Left colon (tissue), 2 donors: ENCODE measurements around the gene TRMT10B. TPM values are rescaled to one million over a fixed set of nuclear protein-coding genes. Genes with fewer than 3 reads are reported as not detected.
A peak's percentile ranks its signal among the peaks of the same experiment; 100 is the strongest.
"Not testable (repeated sequence)": the region's sequence is repeated elsewhere in the genome, so short reads cannot be mapped to it uniquely, and the experiment has no call there.

Experiments
- ATAC-seq: fragments of 200-7000 bp; cut with Tn5 transposase; one replicate; pipeline ENCODE4 v1.9.1; 2020; ENCODE audit warnings: mild to moderate bottlenecking, moderate library complexity
- DNase-seq, 2 donors: peaks; one replicate each; pipeline ENCODE4 v3.0.0-alpha.2; 2020
- intact Hi-C, 2 donors: fragments of 100-400 bp; cut with DNase I in 1 of 2; cut with micrococcal nuclease in 1 of 2; formaldehyde crosslinking; loops; one replicate each; pipeline versions ENCODE4 v1.11.2 to v1.14.0; 2022; cut with DNase I, micrococcal nuclease
- total RNA-seq, 2 donors: library from RNA; stranded (reverse); fragmentation: NEBNext Ultra II Directional; extraction: Animal tissue kit (Norgen Biotek cat#: 25700); gene quantifications; one replicate each; pipeline ENCODE4 v1.2.1, GENCODE V29; 2021
- donor health status: DM: no; HTN: no; CAD: no.
- donor health status: DM: yes; HTN: yes; CAD: no.

The TRMT10B gene
- total RNA-seq, 2 donors from 2014 or later = 6.6 to 7.2 TPM

- intact Hi-C loops = no loop called here
- DNase-seq (peak; percentile 91 to 92), ATAC-seq (peak; percentile 96)
Measured at GRCh38 chr9:37784616-37785483, 31.2 kb downstream of the TRMT10B start, which contains the start of gene EXOSC3. EXOSC3 (minus strand) TSS chr9:37785064; CDS start chr9:37785044, 20 bp downstream.

GRCh38 chr9:37787059-37787458 is 33.5 kb downstream of the TRMT10B start:
- intact Hi-C loops = no loop called here
- no peak for ATAC-seq
- peak in 1 of 2 donors; percentile 13 for DNase-seq

- ATAC-seq (no peak), DNase-seq (no peak)
- intact Hi-C loops = no loop called here
Measured at GRCh38 chr9:37788332-37788731, 34.7 kb downstream of the TRMT10B start.

DNA sequence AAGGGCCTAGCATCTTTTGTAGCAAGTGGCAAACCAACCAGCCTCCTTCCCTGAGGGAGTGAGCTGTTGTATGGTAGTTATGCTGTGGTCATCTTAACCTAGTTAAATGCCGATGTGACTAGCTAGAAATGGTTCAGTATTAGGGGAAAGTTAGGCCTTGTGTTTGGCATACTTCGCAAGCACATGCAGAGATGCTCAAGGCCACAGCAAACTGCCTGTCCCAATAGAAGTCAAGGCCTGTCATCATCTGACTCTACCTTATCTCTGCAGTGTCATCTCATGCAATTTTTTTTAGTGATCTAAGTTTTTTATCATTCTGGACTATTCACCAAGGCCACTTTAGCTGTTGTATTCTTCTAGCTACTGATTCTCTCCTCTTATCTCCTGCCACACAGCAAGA is 36.5 kb downstream of the TRMT10B start:
- intact Hi-C loops = no loop called here
- ATAC-seq = no peak
- DNase-seq = no peak

DNA sequence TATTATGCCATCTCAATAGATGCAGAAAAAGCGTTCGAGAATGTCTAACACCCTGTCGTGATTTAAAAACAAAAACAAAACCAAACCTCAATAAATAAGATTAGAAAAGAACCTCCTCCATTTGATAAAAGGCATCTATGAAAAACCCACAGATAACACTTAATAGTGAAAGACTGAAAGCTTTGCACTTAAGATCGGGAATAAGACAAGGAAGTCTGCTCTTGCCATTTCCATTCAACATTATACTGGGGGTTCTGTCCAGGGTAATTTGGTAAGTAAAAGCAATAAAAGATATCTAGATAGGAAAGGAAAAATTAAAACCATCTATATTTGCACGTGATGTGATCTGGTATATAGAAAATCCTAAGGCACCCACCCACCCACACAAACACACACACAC is 38.5 kb downstream of the TRMT10B start:
- no peak for DNase-seq
- intact Hi-C loops = no loop called here
- no peak for ATAC-seq

DNA sequence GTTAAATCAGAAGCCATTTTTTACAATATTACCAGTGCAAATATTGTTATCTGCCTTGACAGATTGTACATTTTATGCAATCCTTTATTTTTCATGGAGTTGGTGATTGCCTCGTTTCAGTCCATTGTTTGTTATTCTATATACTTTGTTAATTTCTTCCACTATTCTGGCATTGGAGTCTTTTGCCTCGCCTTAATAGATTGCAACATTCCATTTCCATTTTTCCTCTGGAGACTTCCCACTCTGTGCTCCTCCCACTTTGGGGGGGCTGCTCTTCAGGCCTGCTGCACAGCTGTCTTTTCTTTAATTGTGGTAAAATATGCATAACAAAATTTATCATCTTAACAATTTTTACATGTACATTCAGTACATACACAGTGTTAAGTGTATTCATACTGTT is 42.6 kb downstream of the TRMT10B start:
- no peak for DNase-seq
- no peak for ATAC-seq
- intact Hi-C loops = no loop called here

DNA sequence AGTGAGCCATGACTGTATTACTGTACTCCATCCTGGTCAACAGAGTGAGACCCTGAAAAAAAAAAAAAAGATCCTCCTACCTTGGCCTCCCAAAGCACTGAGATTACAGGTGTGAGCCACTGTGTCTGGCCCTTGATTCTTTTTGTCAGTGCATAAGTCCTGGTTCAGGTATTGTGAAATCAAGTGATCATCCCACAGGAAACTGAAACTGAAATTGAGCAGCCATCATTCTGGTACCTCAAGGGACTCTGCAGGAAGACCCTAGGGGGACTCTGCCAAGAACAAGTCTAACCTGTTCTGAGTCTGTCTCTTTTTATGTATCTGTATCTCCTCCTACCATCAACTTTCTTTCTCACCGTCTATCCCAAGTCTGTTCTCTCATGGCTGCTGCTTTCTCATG is 45.1 kb downstream of the TRMT10B start:
- intact Hi-C loops = no loop called here
- DNase-seq (no peak), ATAC-seq (no peak)

DNA sequence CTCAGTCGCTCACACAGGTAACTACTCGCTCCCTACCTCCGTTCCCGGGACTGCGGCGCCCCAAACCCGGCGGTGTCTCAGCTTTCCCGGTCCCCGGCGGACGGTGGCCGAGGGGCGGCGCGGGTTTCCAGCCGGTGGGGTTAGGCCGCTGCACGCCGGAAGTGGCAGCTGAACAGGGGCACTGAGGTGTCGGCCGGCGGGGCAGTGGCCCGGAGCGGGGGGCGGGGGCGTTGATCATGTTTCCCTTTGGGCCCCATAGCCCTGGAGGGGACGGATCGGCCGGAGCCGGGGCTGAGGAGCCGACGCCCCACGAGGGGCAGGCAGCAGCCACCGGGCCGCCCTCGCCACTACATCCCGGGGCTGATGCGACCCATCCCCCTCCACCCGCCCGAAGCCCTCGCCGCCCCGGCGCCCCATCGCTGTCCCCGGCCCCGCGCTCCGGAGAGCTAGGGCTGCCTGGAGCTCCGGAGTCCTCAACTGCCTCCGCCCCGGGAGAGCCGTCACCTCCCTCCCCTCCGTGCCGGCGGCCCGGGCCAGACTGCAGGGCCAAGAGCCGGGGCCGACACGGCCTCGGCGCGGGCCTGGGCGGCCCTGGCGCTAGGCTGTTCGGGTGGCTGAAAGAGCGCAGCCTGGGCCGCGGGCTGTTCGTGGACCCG is 47.2 kb downstream of the TRMT10B start, which contains the start of gene DCAF10:
Gene DCAF10 (plus strand): TSS at position 167 of the 656 bp plus-strand sequence. CDS start 70 bp downstream, at position 237.
- intact Hi-C loops = no loop called here
- peak; percentile 89 for ATAC-seq
- DNase-seq = peak; percentile 83 to 88

DNA sequence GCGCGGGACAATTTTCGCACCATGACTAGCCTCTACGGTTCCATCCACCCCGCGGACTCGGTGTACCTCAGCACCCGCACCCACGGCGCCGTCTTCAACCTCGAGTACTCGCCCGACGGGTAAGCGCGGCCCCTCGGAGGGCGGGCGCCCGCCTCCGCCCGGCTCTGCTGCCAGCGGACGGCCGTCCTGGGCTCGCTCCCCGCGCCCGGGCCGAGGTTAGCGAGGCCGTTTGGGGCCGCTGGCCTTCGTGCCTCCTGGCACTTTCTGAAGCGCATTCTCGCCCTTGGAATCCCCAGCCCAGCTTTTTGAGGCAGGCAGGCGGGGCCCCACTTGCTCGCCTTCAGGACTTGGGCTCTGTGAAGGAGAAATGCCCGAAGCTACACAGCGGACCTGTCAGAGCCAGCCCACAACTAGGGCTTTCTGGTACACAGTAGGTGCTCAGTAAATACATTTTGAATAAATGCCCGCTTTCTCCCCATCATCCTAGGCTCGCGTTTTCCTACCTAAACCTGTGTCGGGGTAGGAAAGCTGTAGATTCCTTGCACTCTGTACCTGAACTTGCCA is 47.8 kb downstream of the TRMT10B start:
- intact Hi-C loops = no loop called here
- DNase-seq (peak in 1 of 2 donors; percentile 50), ATAC-seq (peak; percentile 58)

GRCh38 chr9:37801959-37802711 is 48.5 kb downstream of the TRMT10B start:
- intact Hi-C loops = no loop called here
- no peak for ATAC-seq

DNA sequence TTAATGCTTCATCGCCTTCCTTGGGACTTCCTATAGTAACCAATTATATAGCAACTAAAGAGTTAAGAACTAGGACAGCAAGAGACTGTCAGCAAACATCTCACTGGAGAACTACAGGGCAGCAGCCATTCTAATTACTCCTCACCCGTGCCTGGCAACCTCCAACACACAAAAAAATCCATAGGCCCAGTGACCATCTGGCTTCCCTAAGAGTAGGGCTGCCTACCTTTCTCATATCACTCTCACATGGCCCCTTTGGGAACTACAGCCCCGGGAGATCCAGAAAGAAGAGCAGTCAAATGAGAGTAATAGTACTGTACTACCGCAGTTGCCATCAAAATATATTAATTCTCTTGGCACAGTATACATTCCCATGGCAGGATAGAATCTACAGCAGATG is 52.7 kb downstream of the TRMT10B start:
- intact Hi-C loops = no loop called here
- ATAC-seq (no peak), DNase-seq (no peak)

More at GRCh38 chr9:37801959-37802711, 48.5 kb downstream of the TRMT10B start:
- no peak for DNase-seq

DNA sequence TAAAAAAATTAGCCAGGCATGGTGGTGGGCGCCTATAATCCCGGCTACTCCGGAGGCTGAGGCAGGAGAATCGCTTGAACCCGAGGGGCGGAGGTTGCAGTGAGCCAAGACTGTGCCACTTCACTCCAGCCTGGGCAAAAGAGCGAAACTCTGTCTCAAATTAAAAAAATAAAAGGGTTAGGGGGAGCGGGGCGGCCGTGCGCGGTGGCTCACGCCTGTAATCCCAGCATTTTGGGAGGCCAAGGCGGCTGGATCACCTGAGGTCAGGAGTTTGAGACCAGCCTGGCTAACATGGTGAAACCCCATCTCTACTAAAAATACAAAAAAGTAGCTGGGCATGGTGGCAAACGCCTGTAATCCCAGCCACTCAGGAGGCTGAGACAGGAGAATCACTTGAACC is 56.1 kb downstream of the TRMT10B start:
- ATAC-seq, DNase-seq, intact Hi-C loops: not testable (repeated sequence)

- DNase-seq (no peak), ATAC-seq (no peak)
- intact Hi-C loops = no loop called here
Measured at GRCh38 chr9:37811906-37812476, 58.4 kb downstream of the TRMT10B start.

DNA sequence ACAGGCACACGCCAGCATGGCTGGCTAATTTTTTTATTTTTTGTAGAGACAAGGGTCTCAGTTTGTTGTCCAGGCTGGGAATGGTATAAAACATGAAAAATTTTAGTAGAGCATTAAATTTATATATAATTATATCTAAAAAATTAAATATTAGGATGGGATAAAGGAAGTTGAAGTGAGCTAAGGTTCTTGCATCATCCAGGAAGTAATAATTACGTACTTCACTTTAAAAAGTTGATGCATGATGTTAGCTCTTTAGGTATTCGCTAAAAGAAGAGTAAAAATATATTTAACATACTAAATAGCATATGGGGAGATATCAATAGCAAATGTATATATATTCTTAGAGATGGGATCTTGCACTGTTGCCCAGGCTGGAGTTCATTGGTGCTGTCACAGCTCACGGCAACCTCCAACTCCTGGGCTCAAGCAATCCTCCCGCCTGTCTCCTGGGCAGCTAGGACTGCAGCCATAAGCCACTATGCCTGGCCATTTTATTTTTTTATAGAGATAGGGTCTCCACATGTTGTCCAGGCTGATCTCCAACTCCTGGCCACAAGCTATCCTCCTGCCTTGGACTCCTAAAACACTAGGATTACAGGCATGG is 59.3 kb downstream of the TRMT10B start:
- no peak for ATAC-seq
- DNase-seq = no peak

DNA sequence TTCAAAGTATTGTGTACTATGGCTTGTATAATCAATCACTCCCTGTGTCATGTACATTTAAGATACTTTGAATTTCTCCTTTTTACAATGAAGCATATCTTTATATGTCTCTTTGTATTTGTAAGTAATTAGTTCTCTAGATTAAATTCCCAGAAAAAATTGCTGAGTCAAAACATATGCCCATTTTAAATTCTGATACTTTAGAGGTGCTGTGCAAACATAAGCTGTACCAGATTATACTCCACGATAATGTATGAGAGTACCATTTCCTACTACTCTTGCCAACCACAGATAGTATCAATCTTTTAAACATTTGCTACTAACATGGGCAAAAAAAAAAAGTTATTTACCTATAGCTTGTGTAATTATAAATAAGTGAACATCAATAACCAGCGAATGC is 65.2 kb downstream of the TRMT10B start:
- DNase-seq = no peak
- ATAC-seq = no peak
- intact Hi-C loops = no loop called here

More for the DNA sequence above, 59.3 kb downstream of the TRMT10B start:
- intact Hi-C loops = no loop called here

DNA sequence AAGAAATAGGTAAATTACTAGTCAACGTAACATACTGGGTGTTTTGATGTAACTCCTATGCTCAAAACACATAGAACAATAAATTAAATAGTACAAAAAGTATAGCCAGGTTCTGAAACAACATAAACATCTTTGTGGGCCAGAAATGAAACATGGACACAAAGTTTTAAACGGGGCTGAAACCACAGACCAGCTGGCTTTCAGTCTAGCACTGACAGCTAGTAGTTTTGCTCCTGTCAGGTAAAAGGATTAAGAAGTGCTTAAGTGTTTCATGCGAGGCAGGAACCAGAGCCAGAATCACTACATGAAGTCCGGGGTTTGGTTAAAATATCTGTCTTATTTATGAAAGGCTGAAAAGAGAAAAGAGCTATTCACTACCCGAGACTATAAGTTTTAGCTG is 66.5 kb downstream of the TRMT10B start:
- DNase-seq = no peak
- ATAC-seq = no peak
- intact Hi-C loops = no loop called here

DNA sequence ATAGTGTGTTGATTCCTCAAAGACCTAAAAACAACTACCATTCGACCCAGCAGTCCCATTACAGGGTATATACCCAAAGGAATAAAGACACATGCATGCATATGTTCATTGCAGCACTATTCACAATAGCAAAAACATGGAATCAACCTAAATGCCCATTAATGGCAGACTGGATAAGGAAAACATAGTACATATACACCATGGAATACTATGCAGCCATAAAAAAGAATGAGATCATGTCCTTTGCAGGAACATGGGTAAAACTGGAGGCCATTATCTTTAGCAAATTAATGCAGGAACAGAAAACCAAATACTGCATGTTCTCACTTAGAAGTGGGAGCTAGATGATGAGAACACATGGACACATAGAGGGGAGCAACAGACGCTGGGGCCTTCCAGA is 71.6 kb downstream of the TRMT10B start:
- DNase-seq, intact Hi-C loops, ATAC-seq: not testable (repeated sequence)

- intact Hi-C loops = no loop called here
- no peak for DNase-seq
- ATAC-seq = no peak
Measured at GRCh38 chr9:37827483-37828165, 74.0 kb downstream of the TRMT10B start.
